Stimulated activated naive CD8-positive, alpha-beta T cell treated with anti-CD3 and anti-CD28 coated beads, Interleukin-15, amount 100 ng/mL, for 72 hours (primary cell): ENCODE results near the gene CEMIP.
"Not testable (repeated sequence)": the region's sequence is repeated elsewhere in the genome, so short reads cannot be mapped to it uniquely, and the experiment has no call there.

ENCODE experiments used
- ATAC-seq: fragments of 150-1000 bp; cut with Tn5 transposase; 2 replicates; pipeline ENCODE4 v1.10.0; 2021; ENCODE audit warnings: mild to moderate bottlenecking, moderate library complexity
- DNase-seq, 2 donors: peaks; one replicate each; pipeline ENCODE4 v3.0.0; 2021 to 2022
- H3K27ac Mint-ChIP-seq, 2 donors: one replicate each; pipeline ENCODE4 v1.8.0; 2022; ENCODE audit warnings: mild to moderate bottlenecking in 2 of 2, mixed read lengths in 2 of 2, moderate library complexity in 2 of 2
- H3K27me3 Mint-ChIP-seq: one replicate; pipeline ENCODE4 v1.8.0; 2022; ENCODE audit warnings: mixed read lengths
- H3K4me1 Mint-ChIP-seq: one replicate; pipeline ENCODE4 v1.8.0; 2022; ENCODE audit warnings: mild to moderate bottlenecking, mixed read lengths
- H3K4me3 Mint-ChIP-seq, 2 donors: one replicate each; pipeline ENCODE4 v1.8.0; 2022; ENCODE audit warnings: mild to moderate bottlenecking in 2 of 2, mixed read lengths in 2 of 2, moderate library complexity in 1 of 2
- H3K9me3 Mint-ChIP-seq, 2 donors: one replicate each; pipeline ENCODE4 v1.8.0; 2022; ENCODE audit warnings: mixed read lengths in 2 of 2

CEMIP gene

DNA sequence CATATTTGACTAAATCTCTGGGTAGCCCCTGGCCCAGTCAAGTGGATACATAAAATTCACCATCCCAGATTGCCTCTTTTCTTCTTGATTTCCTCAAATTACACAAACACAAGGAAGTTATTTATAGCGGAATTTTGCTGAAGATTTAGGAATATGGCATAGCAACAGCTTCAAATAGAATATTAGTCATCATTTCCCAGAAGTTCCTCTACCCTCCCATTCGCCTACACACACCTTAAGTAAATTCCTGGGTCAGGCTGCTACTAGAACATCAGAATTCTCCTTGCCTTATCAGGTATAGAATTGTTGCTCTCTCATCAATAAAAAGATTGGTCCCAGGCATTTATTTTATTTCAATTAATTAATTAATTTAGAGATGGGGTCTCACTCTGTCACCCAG lies 178.8 kb downstream of the CEMIP start:
- H3K9me3 Mint-ChIP-seq, result no peaks in the 10 kb centered on the region
- ATAC-seq (no peak), DNase-seq (no peak)
- peaks cover 46% of the 10 kb centered on the region for H3K4me1 Mint-ChIP-seq
- no peaks in the 10 kb centered on the region for H3K27me3 Mint-ChIP-seq
- H3K27ac Mint-ChIP-seq, result no peak overlapping the region
- no peak overlapping the region for H3K4me3 Mint-ChIP-seq

DNA sequence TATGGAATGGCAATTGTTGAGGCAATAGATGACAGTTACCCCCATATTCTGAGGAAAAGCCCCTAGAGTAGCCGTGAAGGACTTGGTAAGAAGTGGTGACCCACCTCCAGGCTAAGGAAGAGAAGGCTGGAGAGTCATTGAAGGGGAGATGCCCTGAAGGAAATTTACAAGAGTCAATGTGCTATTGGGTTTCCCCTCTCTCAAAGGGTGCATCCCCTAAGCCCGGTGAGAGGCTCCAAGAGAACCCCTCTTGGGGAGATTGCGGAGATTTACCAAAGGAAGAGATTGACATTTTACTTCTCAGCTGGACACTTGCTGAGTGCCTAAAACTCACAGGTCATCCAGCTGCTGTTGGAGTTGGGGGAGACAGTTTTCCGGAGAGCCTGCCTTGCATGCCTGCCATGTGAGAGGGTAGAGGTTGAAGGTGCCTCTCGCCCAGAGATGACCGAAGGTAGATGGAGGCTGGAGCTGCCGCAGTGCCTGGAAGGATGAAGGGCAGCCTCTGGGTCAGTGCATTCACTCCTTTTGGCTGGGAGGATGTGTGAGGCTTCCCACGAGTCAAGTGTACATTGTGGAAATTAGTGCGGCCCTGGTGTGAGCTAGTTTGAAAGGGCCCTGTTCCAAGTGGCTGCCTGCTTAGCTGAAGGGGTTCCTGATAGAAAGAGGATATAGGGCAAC lies 179.8 kb downstream of the CEMIP start:
- H3K9me3 Mint-ChIP-seq, result no peaks in the 10 kb centered on the region
- no peak overlapping the region for H3K4me3 Mint-ChIP-seq
- peaks cover 47% of the 10 kb centered on the region for H3K4me1 Mint-ChIP-seq
- ATAC-seq (no peak), DNase-seq (no peak)
- no peaks in the 10 kb centered on the region for H3K27me3 Mint-ChIP-seq
- H3K27ac Mint-ChIP-seq, result peak overlapping the region in 1 of 2 donors; percentile 59

DNA sequence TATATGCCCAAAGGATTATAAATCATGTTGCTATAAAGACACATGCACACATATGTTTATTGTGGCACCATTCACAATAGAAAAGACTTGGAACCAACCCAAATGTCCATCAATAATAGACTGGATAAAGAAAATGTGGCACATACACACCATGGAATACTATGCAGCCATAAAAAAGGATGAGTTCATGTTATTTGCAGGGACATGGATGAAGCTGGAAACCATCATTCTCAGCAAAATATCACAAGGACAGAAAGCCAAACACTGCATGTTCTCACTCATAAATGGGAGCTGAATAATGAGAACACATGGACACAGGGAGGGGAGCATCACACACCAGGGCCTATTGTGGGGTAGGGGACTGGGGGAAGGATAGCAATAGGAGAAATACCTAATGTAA lies 186.3 kb downstream of the CEMIP start:
- H3K4me3 Mint-ChIP-seq, ATAC-seq, DNase-seq, H3K9me3 Mint-ChIP-seq, H3K27me3 Mint-ChIP-seq, H3K27ac Mint-ChIP-seq: not testable (repeated sequence)
- peaks cover 27% of the 10 kb centered on the region for H3K4me1 Mint-ChIP-seq

DNA sequence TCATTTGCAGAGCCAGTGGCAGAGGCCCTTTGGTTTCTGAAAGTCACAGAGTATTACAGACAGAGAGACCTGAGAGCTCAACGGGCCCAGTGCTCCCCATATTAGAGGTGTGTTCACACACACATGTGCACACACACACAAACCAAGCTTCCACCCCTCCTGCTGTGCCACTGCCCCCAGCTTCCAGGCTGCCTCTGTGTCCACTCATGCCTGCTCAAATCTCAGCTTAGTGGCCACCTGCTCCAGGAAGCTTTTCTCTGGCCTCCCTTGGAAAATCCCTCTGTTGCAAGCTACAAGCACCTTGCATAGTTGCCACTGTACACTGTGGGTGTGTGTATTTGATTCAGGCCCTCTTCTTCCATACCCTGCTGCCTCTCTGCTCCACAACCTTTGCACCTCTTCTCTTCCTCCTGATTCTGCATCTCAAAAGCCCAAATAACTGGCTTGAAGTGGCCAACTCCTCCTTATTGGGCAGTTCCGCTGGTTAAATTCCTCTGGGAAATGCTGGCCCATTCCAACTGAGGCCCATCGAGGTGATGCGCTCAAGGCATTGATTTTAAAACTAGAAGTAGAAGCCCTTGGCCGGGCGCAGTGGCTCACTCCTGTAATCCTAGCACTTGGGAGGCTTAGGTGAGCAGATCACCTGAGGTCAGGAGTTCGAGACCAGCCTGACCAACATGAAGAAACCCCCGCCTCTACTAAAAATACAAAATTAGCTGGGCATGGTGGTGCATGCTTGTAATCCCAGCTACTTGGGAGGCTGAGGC lies 187.4 kb downstream of the CEMIP start:
- no peak for DNase-seq
- peaks cover 28% of the 10 kb centered on the region for H3K4me1 Mint-ChIP-seq
- no peaks in the 10 kb centered on the region for H3K27me3 Mint-ChIP-seq
- ATAC-seq, result no peak
- no peak overlapping the region for H3K27ac Mint-ChIP-seq
- H3K4me3 Mint-ChIP-seq, result no peak overlapping the region
- H3K9me3 Mint-ChIP-seq, result no peaks in the 10 kb centered on the region

DNA sequence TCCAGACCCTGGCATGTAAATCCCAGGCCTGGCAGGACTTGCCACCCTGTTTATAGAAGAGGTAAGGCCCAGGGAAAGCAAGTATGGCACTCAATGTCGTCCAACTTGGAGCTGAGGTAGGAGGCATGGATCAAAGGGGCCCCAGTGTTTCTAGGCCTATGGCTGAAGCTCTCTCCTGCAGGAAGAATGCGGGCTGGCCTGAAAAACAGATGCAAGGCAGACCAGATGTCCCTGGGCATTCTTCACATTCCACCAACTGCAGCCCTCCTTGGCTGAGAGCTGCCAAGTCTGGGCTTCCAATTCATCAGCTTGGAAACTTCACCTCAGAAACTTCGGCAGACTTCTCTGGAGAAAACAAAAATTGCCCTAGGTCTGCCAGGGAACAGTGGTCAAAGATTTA lies 188.3 kb downstream of the CEMIP start:
- ATAC-seq, result no peak
- H3K4me3 Mint-ChIP-seq, result no peak overlapping the region
- H3K9me3 Mint-ChIP-seq, result no peaks in the 10 kb centered on the region
- peaks cover 20% of the 10 kb centered on the region for H3K4me1 Mint-ChIP-seq
- no peaks in the 10 kb centered on the region for H3K27me3 Mint-ChIP-seq
- H3K27ac Mint-ChIP-seq, result no peak overlapping the region
- no peak for DNase-seq

DNA sequence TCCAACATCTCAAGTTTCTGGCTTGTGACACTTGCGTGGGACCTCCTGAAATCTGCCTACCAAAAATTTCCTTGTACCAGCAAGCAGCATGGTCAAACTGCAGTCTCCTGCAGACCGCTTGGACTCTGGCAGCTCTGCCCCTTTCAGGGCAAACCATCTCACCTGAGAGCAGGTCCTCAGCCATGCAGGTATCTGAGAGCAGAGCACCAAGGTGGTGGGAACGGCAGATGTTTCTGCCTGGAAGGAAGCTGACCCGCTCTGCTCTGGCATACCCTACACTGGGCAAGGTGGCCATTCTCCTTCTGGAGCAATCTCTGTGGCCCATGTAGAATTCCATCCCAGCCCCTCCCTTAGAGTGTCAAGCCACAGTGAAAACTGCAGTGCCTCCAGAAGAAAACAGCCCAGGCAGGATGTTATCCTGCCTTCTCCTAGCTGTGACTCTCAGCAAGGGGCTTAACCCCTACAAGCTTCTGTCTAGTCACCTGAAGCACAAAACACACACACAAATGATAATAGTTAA lies 188.9 kb downstream of the CEMIP start:
- Mint-ChIP-seq H3K9me3 (no peaks in the 10 kb centered on the region), H3K27ac (no peak overlapping the region), H3K4me3 (no peak overlapping the region), H3K27me3 (no peaks in the 10 kb centered on the region), H3K4me1 (peaks cover 14% of the 10 kb centered on the region)
- DNase-seq (no peak), ATAC-seq (no peak)

DNA sequence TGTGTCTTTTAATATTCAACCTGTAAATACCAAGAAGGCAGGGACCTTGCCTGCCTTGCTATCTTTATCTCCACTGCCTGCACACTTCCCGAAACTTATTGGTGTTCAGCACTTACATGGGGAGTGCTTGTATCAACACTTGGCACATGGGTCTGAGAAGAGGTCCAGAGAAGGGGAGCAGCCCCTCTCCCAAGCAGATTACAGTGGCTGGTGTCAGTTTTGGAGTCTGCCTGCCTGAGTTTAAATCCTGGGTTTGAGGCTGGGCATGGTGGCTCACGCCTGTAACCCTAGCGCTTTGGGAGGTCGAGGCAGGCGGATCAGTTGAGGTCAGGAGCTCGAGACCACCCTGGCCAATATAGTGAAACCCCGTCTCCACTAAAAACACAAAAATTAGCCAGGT lies 190.1 kb downstream of the CEMIP start:
- Mint-ChIP-seq H3K27ac (peak overlapping the region in 1 of 2 donors; percentile 34), H3K4me3 (no peak overlapping the region)
- no peak for ATAC-seq

DNA sequence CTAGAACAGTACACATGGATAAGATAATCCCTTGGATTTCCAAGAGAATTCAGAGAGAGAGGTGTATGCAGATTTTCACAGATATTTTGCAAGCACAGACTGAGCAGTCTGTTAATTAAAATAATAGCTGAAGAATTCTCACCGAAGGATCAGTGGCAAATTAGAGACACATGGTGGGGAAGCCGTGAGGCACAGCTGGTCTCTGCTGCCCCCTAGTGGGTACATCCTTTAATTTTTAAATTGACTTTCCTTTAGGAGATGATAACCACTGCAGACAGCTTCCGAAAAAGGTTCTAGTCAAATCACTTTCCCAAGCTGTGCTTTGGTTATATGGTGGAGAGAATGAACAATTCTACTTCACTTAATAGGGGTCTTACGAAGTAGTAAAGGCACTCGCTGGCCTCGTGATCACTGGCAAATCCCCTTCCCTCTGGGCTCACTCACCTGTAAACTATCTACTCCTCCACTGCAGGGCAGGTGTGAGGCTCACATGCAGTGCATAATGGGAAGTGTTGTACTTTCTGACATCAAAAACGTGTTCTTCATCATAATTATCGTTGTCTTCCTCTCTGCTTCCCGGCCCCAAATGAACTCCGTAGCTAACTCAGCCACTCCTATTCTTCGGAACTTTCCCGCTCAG lies 191.0 kb downstream of the CEMIP start:
- H3K4me3 Mint-ChIP-seq, result no peak overlapping the region

More for the DNA sequence above, 190.1 kb downstream of the CEMIP start:
- Mint-ChIP-seq H3K9me3 (no peaks in the 10 kb centered on the region), H3K4me1 (peaks cover 13% of the 10 kb centered on the region), H3K27me3 (no peaks in the 10 kb centered on the region)
- DNase-seq, result no peak

DNA sequence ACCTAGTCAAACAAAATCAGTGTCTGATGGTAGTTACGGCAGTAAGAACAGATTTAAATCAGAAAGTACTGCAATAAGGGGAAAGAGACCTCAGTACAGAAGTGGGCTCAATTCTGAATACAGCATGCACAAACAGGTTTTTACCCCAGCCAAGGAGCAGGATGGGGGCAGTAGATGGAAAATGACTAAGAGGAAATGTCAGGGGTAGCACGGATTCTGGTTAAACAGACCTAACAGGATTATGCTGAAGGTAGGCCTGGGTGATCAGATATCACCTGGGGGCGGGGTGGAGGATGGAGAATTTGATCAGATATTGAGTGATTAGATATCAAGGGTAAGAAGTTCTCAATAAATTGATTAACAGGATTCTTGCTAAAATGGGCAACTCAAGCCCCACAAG lies 191.5 kb downstream of the CEMIP start:
- Mint-ChIP-seq H3K27ac (no peak overlapping the region), H3K9me3 (no peaks in the 10 kb centered on the region), H3K4me3 (no peak overlapping the region), H3K4me1 (peaks cover 24% of the 10 kb centered on the region), H3K27me3 (no peaks in the 10 kb centered on the region)
- no peak for DNase-seq
- no peak for ATAC-seq

More for the DNA sequence above, 191.0 kb downstream of the CEMIP start:
- peak; percentile 42 to 47 for DNase-seq
- Mint-ChIP-seq H3K27me3 (no peaks in the 10 kb centered on the region), H3K27ac (no peak overlapping the region), H3K4me1 (peaks cover 19% of the 10 kb centered on the region), H3K9me3 (no peaks in the 10 kb centered on the region)
- ATAC-seq, result peak; percentile 66

DNA sequence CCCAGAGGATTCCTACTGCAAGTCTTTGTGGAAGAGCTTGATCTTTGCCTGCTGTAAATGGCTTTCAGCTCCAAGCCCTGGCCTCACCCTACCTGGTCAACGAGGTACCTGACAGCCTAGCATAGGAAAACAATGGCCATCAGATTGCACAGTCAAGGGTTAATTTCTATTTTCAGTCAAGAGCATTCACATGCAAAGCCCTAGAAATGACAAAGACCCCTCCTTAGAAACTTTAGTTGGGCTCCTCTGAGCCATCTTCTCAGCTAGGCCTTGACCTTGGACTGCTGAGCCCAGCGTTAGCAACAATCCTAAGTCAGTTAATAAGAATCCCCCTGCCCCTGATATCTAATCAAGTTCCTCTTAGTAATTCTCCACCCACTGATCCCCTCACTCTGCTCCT lies 192.0 kb downstream of the CEMIP start:
- ATAC-seq (no peak), DNase-seq (no peak)
- no peak overlapping the region for H3K4me3 Mint-ChIP-seq
- H3K27me3 Mint-ChIP-seq, result no peaks in the 10 kb centered on the region
- peaks cover 28% of the 10 kb centered on the region for H3K4me1 Mint-ChIP-seq
- H3K27ac Mint-ChIP-seq, result no peak overlapping the region
- H3K9me3 Mint-ChIP-seq, result no peaks in the 10 kb centered on the region

DNA sequence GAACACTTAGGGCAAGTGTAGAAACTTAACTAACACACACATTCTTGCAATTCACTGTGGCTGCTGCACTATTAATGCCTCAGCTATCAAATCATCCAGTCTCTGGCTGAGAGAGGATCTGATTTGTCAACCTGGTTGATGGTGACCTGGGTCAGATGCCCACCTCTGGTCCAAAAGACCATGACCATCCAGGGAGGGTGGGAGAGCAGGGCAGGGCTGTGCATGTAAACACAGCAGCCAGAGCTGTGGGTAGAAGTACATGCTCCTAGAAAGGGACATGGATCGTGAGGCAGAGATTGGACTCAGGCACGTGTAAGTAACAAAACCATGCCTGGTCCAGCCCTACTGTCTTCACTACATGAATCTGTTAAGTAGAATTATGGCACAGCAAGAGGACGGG lies 193.1 kb downstream of the CEMIP start:
- Mint-ChIP-seq H3K9me3 (no peaks in the 10 kb centered on the region), H3K27me3 (no peaks in the 10 kb centered on the region), H3K4me3 (no peak overlapping the region), H3K4me1 (peaks cover 39% of the 10 kb centered on the region), H3K27ac (no peak overlapping the region)
- no peak for DNase-seq
- no peak for ATAC-seq

DNA sequence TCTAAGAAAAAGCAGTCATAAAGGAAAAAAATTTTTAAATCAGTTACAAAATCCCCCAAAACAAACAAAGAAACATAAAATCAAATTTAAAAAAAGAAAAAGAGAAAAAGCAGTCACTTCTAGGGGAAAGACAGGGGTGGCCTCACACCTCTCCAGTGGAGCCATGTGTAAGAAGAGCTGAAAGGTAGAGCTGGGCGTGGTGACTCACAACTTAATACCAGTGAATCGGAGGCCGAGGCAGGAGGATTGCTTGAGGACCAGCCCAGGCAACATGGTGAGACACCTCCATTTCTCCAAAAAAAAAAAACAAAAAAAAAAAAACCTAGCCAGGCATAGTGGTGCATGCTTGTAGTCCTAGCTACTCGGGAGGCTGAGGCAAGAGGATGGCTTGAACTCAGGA lies 195.7 kb downstream of the CEMIP start:
- H3K4me3 Mint-ChIP-seq, result no peak overlapping the region
- no peaks in the 10 kb centered on the region for H3K9me3 Mint-ChIP-seq
- peaks cover 53% of the 10 kb centered on the region for H3K4me1 Mint-ChIP-seq
- no peak for DNase-seq
- no peaks in the 10 kb centered on the region for H3K27me3 Mint-ChIP-seq
- H3K27ac Mint-ChIP-seq, result no peak overlapping the region
- peak; percentile 34 for ATAC-seq

DNA sequence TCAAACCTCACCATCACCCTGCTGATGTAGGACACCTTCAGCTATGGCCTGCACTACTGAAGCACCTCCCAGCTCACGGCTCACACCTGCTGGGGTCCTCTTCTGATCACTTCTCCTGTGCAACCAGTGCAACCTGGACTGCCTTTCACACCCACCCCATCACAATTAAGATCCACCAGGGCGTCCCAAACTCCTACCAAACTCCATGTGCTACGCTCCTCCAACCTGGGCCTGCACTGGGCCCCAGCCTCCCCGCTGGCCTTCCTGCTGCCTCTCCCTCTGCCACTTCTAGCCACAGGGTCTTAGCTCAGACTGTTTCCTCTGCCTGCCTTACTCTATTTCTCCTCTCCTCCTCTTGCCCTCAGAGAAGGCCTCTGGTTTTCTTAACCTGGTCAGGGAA lies 197.7 kb downstream of the CEMIP start:
- Mint-ChIP-seq H3K9me3 (no peaks in the 10 kb centered on the region), H3K4me3 (no peak overlapping the region), H3K27me3 (no peaks in the 10 kb centered on the region), H3K27ac (peak overlapping the region; percentile 61 to 71), H3K4me1 (peaks cover 48% of the 10 kb centered on the region)
- no peak for ATAC-seq
- no peak for DNase-seq

DNA sequence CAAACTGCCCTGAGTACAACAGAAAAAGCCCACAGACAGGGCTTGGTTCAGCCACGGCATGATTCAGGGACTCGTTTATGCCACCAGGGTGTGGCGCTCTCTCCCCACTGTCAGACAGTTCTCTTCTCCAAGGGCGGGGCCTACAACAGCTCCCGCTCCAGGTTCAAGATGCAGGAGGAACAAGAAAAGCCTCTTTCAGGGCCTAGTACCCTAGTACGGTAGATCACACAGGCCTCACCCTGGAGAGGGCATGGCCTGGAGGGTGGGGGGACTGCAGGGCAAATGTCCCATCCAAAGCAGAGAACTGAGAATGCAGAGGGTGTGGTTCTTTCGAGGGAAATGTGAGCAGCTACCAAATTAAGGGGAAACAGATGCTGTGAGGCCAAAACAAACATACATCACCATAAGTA lies 198.5 kb downstream of the CEMIP start:
- peak; percentile 53 for ATAC-seq
- no peaks in the 10 kb centered on the region for H3K9me3 Mint-ChIP-seq
- H3K4me3 Mint-ChIP-seq, result no peak overlapping the region
- no peaks in the 10 kb centered on the region for H3K27me3 Mint-ChIP-seq
- H3K27ac Mint-ChIP-seq, result no peak overlapping the region
- peaks cover 54% of the 10 kb centered on the region for H3K4me1 Mint-ChIP-seq
- DNase-seq, result peak in 1 of 2 donors; percentile 24

DNA sequence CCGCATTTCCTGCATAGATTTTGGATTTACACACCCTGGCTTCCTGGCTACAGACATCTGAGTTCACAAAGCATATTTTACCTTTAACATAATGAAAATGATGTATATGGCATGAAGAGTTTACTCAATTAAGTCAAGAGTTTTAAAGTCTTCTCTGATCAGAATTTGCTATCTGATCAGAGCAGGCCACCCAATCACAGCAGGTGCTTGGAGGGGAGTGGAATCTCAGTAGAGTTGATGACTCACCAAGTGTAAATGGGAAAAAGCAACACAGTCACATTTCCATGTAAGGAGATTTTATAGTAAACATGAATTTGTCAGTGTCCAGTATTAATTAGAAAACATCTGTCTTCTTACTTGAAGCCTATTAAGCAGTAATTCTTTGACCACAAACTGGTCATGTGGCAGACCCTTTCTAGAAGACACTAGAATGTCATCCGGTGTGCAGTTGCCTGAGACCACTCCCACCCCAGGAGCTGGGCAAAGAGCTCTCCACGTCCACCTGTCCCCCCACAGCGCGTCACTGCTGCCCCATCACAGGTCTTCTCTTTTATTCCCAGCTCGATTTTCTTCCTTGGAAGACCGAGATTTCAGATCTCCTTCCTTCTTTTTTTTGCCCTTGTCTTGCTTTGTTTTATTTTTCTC lies 199.6 kb downstream of the CEMIP start:
- Mint-ChIP-seq H3K27me3 (no peaks in the 10 kb centered on the region), H3K27ac (peak overlapping the region in 1 of 2 donors; percentile 27), H3K9me3 (no peaks in the 10 kb centered on the region), H3K4me1 (peaks cover 61% of the 10 kb centered on the region), H3K4me3 (no peak overlapping the region)
- DNase-seq (no peak), ATAC-seq (no peak)
